ENCODE measurements around the gene C21orf91. TPM values are rescaled to one million over a fixed set of nuclear protein-coding genes. Genes with fewer than 3 reads are reported as not detected.

Gene C21orf91
- total RNA-seq, 1 experiment from 2014 or later, result 30.5 TPM

- Mint-ChIP-seq H3K9me3 (peaks cover 16% of the 10 kb centered on the region), H3K4me3 (no peak overlapping the region), H3K27ac (no peak overlapping the region), H3K4me1 (peaks cover 21% of the 10 kb centered on the region), H3K36me3 (peaks cover 14% of the 10 kb centered on the region), H3K27me3 (ENCODE audit: low read depth) (no peaks in the 10 kb centered on the region; the same call in 1 of the 2 replicates)
- CTCF ChIA-PET, result no interaction called here
- TF ChIP-seq E2F1 (CRISPR knock-in tag; IDR thresholded peaks at IDR 0.05), result no peak
- no peak for TF ChIP-seq MXD4 (CRISPR knock-in tag; IDR thresholded peaks at IDR 0.05; ENCODE audit: borderline replicate concordance)
- TF ChIP-seq TP53 (CRISPR knock-in tag; IDR thresholded peaks at IDR 0.05), result no peak
- TF ChIP-seq FOXP1 (CRISPR knock-in tag; IDR thresholded peaks at IDR 0.05; ENCODE audit: borderline replicate concordance), result no peak
- TF ChIP-seq ZNF263 (CRISPR knock-in tag; IDR thresholded peaks at IDR 0.05; ENCODE audit: low read depth), result no peak
- no peak for TF ChIP-seq ELF4 (CRISPR knock-in tag; IDR thresholded peaks at IDR 0.05; ENCODE audit: low read depth)
- TF ChIP-seq, protein P1, sequence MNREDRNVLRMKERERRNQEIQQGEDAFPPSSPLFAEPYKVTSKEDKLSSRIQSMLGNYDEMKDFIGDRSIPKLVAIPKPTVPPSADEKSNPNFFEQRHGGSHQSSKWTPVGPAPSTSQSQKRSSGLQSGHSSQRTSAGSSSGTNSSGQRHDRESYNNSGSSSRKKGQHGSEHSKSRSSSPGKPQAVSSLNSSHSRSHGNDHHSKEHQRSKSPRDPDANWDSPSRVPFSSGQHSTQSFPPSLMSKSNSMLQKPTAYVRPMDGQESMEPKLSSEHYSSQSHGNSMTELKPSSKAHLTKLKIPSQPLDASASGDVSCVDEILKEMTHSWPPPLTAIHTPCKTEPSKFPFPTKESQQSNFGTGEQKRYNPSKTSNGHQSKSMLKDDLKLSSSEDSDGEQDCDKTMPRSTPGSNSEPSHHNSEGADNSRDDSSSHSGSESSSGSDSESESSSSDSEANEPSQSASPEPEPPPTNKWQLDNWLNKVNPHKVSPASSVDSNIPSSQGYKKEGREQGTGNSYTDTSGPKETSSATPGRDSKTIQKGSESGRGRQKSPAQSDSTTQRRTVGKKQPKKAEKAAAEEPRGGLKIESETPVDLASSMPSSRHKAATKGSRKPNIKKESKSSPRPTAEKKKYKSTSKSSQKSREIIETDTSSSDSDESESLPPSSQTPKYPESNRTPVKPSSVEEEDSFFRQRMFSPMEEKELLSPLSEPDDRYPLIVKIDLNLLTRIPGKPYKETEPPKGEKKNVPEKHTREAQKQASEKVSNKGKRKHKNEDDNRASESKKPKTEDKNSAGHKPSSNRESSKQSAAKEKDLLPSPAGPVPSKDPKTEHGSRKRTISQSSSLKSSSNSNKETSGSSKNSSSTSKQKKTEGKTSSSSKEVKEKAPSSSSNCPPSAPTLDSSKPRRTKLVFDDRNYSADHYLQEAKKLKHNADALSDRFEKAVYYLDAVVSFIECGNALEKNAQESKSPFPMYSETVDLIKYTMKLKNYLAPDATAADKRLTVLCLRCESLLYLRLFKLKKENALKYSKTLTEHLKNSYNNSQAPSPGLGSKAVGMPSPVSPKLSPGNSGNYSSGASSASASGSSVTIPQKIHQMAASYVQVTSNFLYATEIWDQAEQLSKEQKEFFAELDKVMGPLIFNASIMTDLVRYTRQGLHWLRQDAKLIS (CRISPR knock-in tag; IDR thresholded peaks at IDR 0.05; ENCODE audit: borderline replicate concordance), result no peak
- no peak for TF ChIP-seq CREM (CRISPR knock-in tag; IDR thresholded peaks at IDR 0.05)
- no peak for TF ChIP-seq GABPB1 (CRISPR knock-in tag; IDR thresholded peaks at IDR 0.05)
- TF ChIP-seq TEAD1 (CRISPR knock-in tag; IDR thresholded peaks at IDR 0.05), result no peak
- no peak for TF ChIP-seq IRF2 (CRISPR knock-in tag; IDR thresholded peaks at IDR 0.05; ENCODE audit: borderline replicate concordance, low read depth)
- TF ChIP-seq ZBTB21 (CRISPR knock-in tag; IDR thresholded peaks at IDR 0.05; ENCODE audit: borderline replicate concordance), result no peak
- TF ChIP-seq PRRX2 (CRISPR knock-in tag; IDR thresholded peaks at IDR 0.05), result no peak
- TF ChIP-seq, protein P2, sequence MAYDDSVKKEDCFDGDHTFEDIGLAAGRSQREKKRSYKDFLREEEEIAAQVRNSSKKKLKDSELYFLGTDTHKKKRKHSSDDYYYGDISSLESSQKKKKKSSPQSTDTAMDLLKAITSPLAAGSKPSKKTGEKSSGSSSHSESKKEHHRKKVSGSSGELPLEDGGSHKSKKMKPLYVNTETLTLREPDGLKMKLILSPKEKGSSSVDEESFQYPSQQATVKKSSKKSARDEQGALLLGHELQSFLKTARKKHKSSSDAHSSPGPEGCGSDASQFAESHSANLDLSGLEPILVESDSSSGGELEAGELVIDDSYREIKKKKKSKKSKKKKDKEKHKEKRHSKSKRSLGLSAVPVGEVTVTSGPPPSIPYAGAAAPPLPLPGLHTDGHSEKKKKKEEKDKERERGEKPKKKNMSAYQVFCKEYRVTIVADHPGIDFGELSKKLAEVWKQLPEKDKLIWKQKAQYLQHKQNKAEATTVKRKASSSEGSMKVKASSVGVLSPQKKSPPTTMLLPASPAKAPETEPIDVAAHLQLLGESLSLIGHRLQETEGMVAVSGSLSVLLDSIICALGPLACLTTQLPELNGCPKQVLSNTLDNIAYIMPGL (CRISPR knock-in tag; IDR thresholded peaks at IDR 0.05), result no peak
- TF ChIP-seq ARID4B (CRISPR knock-in tag; IDR thresholded peaks at IDR 0.05; ENCODE audit: borderline replicate concordance), result no peak
- TF ChIP-seq, protein P3, sequence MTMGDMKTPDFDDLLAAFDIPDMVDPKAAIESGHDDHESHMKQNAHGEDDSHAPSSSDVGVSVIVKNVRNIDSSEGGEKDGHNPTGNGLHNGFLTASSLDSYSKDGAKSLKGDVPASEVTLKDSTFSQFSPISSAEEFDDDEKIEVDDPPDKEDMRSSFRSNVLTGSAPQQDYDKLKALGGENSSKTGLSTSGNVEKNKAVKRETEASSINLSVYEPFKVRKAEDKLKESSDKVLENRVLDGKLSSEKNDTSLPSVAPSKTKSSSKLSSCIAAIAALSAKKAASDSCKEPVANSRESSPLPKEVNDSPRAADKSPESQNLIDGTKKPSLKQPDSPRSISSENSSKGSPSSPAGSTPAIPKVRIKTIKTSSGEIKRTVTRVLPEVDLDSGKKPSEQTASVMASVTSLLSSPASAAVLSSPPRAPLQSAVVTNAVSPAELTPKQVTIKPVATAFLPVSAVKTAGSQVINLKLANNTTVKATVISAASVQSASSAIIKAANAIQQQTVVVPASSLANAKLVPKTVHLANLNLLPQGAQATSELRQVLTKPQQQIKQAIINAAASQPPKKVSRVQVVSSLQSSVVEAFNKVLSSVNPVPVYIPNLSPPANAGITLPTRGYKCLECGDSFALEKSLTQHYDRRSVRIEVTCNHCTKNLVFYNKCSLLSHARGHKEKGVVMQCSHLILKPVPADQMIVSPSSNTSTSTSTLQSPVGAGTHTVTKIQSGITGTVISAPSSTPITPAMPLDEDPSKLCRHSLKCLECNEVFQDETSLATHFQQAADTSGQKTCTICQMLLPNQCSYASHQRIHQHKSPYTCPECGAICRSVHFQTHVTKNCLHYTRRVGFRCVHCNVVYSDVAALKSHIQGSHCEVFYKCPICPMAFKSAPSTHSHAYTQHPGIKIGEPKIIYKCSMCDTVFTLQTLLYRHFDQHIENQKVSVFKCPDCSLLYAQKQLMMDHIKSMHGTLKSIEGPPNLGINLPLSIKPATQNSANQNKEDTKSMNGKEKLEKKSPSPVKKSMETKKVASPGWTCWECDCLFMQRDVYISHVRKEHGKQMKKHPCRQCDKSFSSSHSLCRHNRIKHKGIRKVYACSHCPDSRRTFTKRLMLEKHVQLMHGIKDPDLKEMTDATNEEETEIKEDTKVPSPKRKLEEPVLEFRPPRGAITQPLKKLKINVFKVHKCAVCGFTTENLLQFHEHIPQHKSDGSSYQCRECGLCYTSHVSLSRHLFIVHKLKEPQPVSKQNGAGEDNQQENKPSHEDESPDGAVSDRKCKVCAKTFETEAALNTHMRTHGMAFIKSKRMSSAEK (CRISPR knock-in tag; IDR thresholded peaks at IDR 0.05; ENCODE audit: borderline replicate concordance), result no peak
- no peak for TF ChIP-seq MYBL2 (CRISPR knock-in tag; IDR thresholded peaks at IDR 0.05)
- no peak for TF ChIP-seq FOXK1 (CRISPR knock-in tag; IDR thresholded peaks at IDR 0.05)
- TF ChIP-seq JUN (CRISPR knock-in tag; IDR thresholded peaks at IDR 0.05), result no peak
- TF ChIP-seq IRF1 (CRISPR knock-in tag; IDR thresholded peaks at IDR 0.05), result no peak
- no peak for ATAC-seq
- DNase-seq (ENCODE audit: low spot score), result no peak
- POLR2A ChIA-PET, result no interaction called here
These were observed 40.5 kb upstream of the C21orf91 start for GRCh38 chr21:17859661-17860060.
